ENCODE data around the gene TMBIM6. TPM values are rescaled to one million over a fixed set of nuclear protein-coding genes. Genes with fewer than 3 reads are reported as not detected.

The TMBIM6 gene
- total and polyA plus RNA-seq, 9 of the 15 experiments (the other 6 are each of a cell fraction or from before 2014, with no cell fraction given), result 147 to 1,288 (median 352) TPM

DNA sequence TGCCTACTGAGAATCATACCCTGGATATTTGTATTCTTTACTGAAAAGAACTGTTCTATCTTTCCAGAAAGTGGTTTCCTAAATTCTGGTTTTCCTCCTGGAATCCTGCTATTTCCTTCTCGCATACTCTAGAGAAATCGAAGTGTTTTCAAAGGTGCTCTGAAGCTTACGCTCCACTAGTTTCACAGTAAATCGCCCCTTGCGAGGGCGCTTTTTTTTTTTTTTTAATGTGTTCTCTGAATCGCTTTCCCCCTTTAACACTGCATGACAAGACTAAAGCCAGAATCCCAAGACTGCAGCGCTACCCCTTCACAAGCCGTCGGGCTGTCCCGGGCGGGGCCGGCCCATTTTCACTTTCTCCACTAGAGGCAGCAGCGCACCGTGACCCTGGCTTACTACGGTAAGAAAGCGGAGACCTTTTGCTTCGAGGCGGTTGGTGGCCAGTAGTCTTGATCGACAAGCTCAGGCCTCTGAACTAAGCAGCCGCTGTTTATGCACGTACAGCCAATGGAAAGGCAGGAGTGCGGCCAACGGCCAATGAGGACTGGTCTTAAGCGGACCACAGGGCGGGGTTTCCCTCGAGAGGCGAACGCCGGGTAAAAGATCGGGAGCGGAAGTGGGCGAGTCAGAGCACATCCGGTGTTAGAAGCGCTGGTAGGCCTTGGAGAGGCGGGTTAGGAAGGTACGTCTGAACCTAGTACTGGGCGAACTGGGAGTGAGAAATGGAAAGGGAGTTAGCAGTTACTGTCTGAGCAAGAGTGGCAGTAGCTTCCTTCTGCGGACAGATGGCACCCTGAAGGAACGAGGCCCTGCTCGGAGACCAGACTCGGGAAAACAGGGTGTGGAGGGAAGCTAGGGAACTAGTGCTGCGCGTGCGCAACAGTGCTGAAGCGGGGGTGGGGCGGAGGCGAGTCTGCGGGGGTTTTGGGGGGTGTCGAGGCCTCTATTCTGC is at the start of gene TMBIM6 (continued):
- TF ChIP-seq, protein P1, sequence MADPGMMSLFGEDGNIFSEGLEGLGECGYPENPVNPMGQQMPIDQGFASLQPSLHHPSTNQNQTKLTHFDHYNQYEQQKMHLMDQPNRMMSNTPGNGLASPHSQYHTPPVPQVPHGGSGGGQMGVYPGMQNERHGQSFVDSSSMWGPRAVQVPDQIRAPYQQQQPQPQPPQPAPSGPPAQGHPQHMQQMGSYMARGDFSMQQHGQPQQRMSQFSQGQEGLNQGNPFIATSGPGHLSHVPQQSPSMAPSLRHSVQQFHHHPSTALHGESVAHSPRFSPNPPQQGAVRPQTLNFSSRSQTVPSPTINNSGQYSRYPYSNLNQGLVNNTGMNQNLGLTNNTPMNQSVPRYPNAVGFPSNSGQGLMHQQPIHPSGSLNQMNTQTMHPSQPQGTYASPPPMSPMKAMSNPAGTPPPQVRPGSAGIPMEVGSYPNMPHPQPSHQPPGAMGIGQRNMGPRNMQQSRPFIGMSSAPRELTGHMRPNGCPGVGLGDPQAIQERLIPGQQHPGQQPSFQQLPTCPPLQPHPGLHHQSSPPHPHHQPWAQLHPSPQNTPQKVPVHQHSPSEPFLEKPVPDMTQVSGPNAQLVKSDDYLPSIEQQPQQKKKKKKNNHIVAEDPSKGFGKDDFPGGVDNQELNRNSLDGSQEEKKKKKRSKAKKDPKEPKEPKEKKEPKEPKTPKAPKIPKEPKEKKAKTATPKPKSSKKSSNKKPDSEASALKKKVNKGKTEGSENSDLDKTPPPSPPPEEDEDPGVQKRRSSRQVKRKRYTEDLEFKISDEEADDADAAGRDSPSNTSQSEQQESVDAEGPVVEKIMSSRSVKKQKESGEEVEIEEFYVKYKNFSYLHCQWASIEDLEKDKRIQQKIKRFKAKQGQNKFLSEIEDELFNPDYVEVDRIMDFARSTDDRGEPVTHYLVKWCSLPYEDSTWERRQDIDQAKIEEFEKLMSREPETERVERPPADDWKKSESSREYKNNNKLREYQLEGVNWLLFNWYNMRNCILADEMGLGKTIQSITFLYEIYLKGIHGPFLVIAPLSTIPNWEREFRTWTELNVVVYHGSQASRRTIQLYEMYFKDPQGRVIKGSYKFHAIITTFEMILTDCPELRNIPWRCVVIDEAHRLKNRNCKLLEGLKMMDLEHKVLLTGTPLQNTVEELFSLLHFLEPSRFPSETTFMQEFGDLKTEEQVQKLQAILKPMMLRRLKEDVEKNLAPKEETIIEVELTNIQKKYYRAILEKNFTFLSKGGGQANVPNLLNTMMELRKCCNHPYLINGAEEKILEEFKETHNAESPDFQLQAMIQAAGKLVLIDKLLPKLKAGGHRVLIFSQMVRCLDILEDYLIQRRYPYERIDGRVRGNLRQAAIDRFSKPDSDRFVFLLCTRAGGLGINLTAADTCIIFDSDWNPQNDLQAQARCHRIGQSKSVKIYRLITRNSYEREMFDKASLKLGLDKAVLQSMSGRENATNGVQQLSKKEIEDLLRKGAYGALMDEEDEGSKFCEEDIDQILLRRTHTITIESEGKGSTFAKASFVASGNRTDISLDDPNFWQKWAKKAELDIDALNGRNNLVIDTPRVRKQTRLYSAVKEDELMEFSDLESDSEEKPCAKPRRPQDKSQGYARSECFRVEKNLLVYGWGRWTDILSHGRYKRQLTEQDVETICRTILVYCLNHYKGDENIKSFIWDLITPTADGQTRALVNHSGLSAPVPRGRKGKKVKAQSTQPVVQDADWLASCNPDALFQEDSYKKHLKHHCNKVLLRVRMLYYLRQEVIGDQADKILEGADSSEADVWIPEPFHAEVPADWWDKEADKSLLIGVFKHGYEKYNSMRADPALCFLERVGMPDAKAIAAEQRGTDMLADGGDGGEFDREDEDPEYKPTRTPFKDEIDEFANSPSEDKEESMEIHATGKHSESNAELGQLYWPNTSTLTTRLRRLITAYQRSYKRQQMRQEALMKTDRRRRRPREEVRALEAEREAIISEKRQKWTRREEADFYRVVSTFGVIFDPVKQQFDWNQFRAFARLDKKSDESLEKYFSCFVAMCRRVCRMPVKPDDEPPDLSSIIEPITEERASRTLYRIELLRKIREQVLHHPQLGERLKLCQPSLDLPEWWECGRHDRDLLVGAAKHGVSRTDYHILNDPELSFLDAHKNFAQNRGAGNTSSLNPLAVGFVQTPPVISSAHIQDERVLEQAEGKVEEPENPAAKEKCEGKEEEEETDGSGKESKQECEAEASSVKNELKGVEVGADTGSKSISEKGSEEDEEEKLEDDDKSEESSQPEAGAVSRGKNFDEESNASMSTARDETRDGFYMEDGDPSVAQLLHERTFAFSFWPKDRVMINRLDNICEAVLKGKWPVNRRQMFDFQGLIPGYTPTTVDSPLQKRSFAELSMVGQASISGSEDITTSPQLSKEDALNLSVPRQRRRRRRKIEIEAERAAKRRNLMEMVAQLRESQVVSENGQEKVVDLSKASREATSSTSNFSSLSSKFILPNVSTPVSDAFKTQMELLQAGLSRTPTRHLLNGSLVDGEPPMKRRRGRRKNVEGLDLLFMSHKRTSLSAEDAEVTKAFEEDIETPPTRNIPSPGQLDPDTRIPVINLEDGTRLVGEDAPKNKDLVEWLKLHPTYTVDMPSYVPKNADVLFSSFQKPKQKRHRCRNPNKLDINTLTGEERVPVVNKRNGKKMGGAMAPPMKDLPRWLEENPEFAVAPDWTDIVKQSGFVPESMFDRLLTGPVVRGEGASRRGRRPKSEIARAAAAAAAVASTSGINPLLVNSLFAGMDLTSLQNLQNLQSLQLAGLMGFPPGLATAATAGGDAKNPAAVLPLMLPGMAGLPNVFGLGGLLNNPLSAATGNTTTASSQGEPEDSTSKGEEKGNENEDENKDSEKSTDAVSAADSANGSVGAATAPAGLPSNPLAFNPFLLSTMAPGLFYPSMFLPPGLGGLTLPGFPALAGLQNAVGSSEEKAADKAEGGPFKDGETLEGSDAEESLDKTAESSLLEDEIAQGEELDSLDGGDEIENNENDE (IDR thresholded peaks at IDR 0.05; ENCODE audit: low read depth, low read length), result no peak
- TF ChIP-seq TARDBP (IDR thresholded peaks at IDR 0.05), result no peak
- peak; percentile 72 for TF ChIP-seq C11orf30 (IDR thresholded peaks at IDR 0.05; ENCODE audit: low read depth)
- TF ChIP-seq KHSRP (IDR thresholded peaks at IDR 0.05), result no peak; the same call in 1 of the 2 replicates
- TF ChIP-seq FIP1L1 (IDR thresholded peaks at IDR 0.05; ENCODE audit: low read depth, low read length, poor library complexity, severe bottlenecking), result no peak
- no peak for TF ChIP-seq CREBBP (IDR thresholded peaks at IDR 0.05; ENCODE audit: low read depth, low read length)
- peak; percentile 15; the same call in 1 of the 2 replicates for TF ChIP-seq SMARCE1 (IDR thresholded peaks at IDR 0.05)
- TF ChIP-seq NFIC (IDR thresholded peaks at IDR 0.05), result 0 out of 2 replicates have a peak, but pooled peaks have one; percentile 37
- TF ChIP-seq EWSR1 (IDR thresholded peaks at IDR 0.05; ENCODE audit: borderline replicate concordance, low read depth, partially characterized antibody), result no peak
- TF ChIP-seq TSHZ1 (CRISPR knock-in tag; IDR thresholded peaks at IDR 0.05), result no peak
- no peak for TF ChIP-seq FOXA1 (IDR thresholded peaks at IDR 0.05; ENCODE audit: borderline replicate concordance)
- TF ChIP-seq POLR3A (IDR thresholded peaks at IDR 0.05; ENCODE audit: borderline replicate concordance, extremely low read depth, insufficient read depth, insufficient read length), result no peak

All from K562 (cell line).